Mesenchymal stem cell (in vitro differentiated cells and primary cell): ENCODE measurements around the gene PRR20G.
"Not testable (repeated sequence)": the region's sequence is repeated elsewhere in the genome, so short reads cannot be mapped to it uniquely, and the experiment has no call there.

ENCODE experiments used
- DNase-seq: peaks from one replicate; pipeline ENCODE4 v3.0.0-alpha.2; 2013
- H2AFZ ChIP-seq: one replicate; pipeline ENCODE4 v1.6.1; 2013; ENCODE audit warnings: low read depth, mild to moderate bottlenecking, control low read depth, inconsistent platforms, low read length, moderate library complexity
- H2AK5ac ChIP-seq: 2 replicates; pipeline ENCODE4 v1.6.1; 2013; ENCODE audit warnings: low read length, moderate library complexity, mild to moderate bottlenecking, inconsistent platforms; ENCODE audit not compliant: severe bottlenecking
- H2BK120ac ChIP-seq: one replicate; pipeline ENCODE4 v1.6.1; 2013; ENCODE audit warnings: low read depth, mild to moderate bottlenecking, inconsistent platforms, low read length, moderate library complexity
- H2BK12ac ChIP-seq, 2 experiments: one replicate each; pipeline ENCODE4 v1.6.1; 2013; ENCODE audit warnings: inconsistent platforms in 2 of 2, low read length in 2 of 2, mild to moderate bottlenecking in 2 of 2, moderate library complexity in 2 of 2, control low read depth in 1 of 2
- H2BK15ac ChIP-seq: one replicate; pipeline ENCODE4 v1.6.1; 2013; ENCODE audit warnings: mild to moderate bottlenecking, low read depth, inconsistent platforms; ENCODE audit not compliant: poor library complexity, severe bottlenecking
- H2BK5ac ChIP-seq: 2 replicates; pipeline ENCODE4 v1.6.1; 2013; ENCODE audit warnings: low read depth, mild to moderate bottlenecking, low read length, control low read depth, inconsistent platforms; ENCODE audit not compliant: poor library complexity, severe bottlenecking
- H3K14ac ChIP-seq, 2 experiments: one replicate each; pipeline ENCODE4 v1.6.1; 2013; ENCODE audit warnings: inconsistent platforms in 2 of 2, low read length in 2 of 2, control low read depth in 1 of 2, mild to moderate bottlenecking in 1 of 2, moderate library complexity in 1 of 2
- H3K18ac ChIP-seq, 2 experiments: one replicate each; pipeline ENCODE4 v1.6.1; 2013; ENCODE audit warnings: inconsistent platforms in 2 of 2, low read length in 2 of 2, control low read depth in 1 of 2, low read depth in 1 of 2, mild to moderate bottlenecking in 1 of 2
- H3K23ac ChIP-seq, 2 experiments: one replicate each; pipeline ENCODE4 v1.6.1; 2013; ENCODE audit warnings: inconsistent platforms in 2 of 2, low read length in 2 of 2, mild to moderate bottlenecking in 2 of 2, moderate library complexity in 2 of 2, control low read depth in 1 of 2
- H3K27ac ChIP-seq: 2 replicates; pipeline ENCODE4 v1.5.1; 2013; ENCODE audit warnings: mild to moderate bottlenecking, moderate library complexity, low read length, control low read depth, inconsistent platforms; ENCODE audit not compliant: poor library complexity, severe bottlenecking
- H3K27me3 ChIP-seq, 2 experiments: 2 replicates each; pipeline versions ENCODE4 v1.6.1 to v1.7.0; 2013; ENCODE audit warnings: low read length in 2 of 2, mild to moderate bottlenecking in 2 of 2, moderate library complexity in 2 of 2, control low read depth in 1 of 2, inconsistent platforms in 1 of 2; ENCODE audit not compliant: control insufficient read depth in 1 of 2, insufficient read depth in 1 of 2
- H3K36me3 ChIP-seq, 2 experiments: 2 replicates each; pipeline versions ENCODE4 v1.6.1 to v1.7.0; 2013; ENCODE audit warnings: low read length in 2 of 2, control low read depth in 1 of 2, inconsistent platforms in 1 of 2, low read depth in 1 of 2, mild to moderate bottlenecking in 1 of 2; ENCODE audit not compliant: insufficient read depth in 2 of 2, control insufficient read depth in 1 of 2
- H3K4ac ChIP-seq, 2 experiments: one replicate each; pipeline ENCODE4 v1.6.1; 2013; ENCODE audit warnings: inconsistent platforms in 2 of 2, low read length in 2 of 2, mild to moderate bottlenecking in 2 of 2, moderate library complexity in 2 of 2, control low read depth in 1 of 2, low read depth in 1 of 2
- H3K4me1 ChIP-seq: 2 replicates; pipeline ENCODE4 v1.6.1; 2013; ENCODE audit warnings: low read depth, low read length, control low read depth; ENCODE audit not compliant: control insufficient read depth, insufficient read depth
- H3K4me2 ChIP-seq: 2 replicates; pipeline ENCODE4 v1.6.1; 2013; ENCODE audit warnings: low read length, mild to moderate bottlenecking, inconsistent platforms; ENCODE audit not compliant: poor library complexity, severe bottlenecking
- H3K4me3 ChIP-seq, 2 experiments: 2 replicates each; pipeline versions ENCODE4 v1.5.1 to v1.7.0; 2013; ENCODE audit warnings: low read length in 2 of 2, mild to moderate bottlenecking in 2 of 2, control low read depth in 1 of 2, low read depth in 1 of 2; ENCODE audit not compliant: insufficient read depth in 1 of 2
- H3K79me1 ChIP-seq: replicated peaks from 2 replicates; pipeline ENCODE4 v1.6.1; 2013; ENCODE audit warnings: mild to moderate bottlenecking, control low read depth, low read length, inconsistent platforms; ENCODE audit not compliant: poor library complexity, severe bottlenecking
- H3K9ac ChIP-seq: 2 replicates; pipeline ENCODE4 v1.7.0; 2013; ENCODE audit warnings: mild to moderate bottlenecking, low read length, moderate library complexity
- H3K9me3 ChIP-seq: 2 replicates; pipeline ENCODE4 v1.7.0; 2013; ENCODE audit warnings: mild to moderate bottlenecking, low read length; ENCODE audit not compliant: control insufficient read depth
- H4K8ac ChIP-seq: one replicate; pipeline ENCODE4 v1.6.1; 2013; ENCODE audit warnings: inconsistent platforms, mild to moderate bottlenecking, low read length, moderate library complexity
- H4K91ac ChIP-seq: one replicate; pipeline ENCODE4 v1.6.1; 2013; ENCODE audit warnings: mild to moderate bottlenecking, low read length, inconsistent platforms
- WGBS: methylation state at CpG from one replicate; pipeline ENCODE4 v1.1.7; 2013; ENCODE audit warnings: mixed read lengths; 5-methylcytosine and 5-hydroxymethylcytosine counted together

Gene PRR20G

DNA sequence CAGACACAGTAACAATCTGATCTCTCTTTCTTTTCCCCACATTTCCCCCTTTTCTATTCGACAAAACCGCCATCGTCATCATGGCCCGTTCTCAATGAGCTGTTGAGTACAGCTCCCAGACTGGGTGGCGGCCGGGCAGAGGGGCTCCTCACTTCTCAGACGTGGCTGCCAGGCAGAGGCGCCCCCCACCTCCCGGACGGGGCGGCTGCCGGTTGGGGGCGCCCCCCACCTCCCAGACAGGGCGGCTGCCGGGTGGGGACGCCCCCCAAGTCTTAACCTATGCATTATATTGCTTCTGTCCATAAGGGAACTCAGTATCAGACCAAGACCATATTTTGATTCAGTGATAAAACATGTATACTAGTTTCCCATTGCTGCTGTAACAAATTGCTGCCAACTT lies 5.8 kb upstream of the PRR20G start:
- not testable (repeated sequence) for H2AK5ac ChIP-seq, H3K36me3 ChIP-seq, H3K27ac ChIP-seq, H3K23ac ChIP-seq, H3K14ac ChIP-seq, H2BK15ac ChIP-seq, H3K4ac ChIP-seq, H4K8ac ChIP-seq, H3K4me2 ChIP-seq, H2BK12ac ChIP-seq, H3K79me1 ChIP-seq, H3K9me3 ChIP-seq, H3K18ac ChIP-seq, H2BK120ac ChIP-seq, H4K91ac ChIP-seq, H2BK5ac ChIP-seq, H3K4me3 ChIP-seq, H3K9ac ChIP-seq, H3K4me1 ChIP-seq, DNase-seq, H2AFZ ChIP-seq
- peaks cover 4 to 25% of the 10 kb centered on the region in 2 experiments for H3K27me3 ChIP-seq
- 93% methylated on average over 9 of the region's 16 CpGs for WGBS

DNA sequence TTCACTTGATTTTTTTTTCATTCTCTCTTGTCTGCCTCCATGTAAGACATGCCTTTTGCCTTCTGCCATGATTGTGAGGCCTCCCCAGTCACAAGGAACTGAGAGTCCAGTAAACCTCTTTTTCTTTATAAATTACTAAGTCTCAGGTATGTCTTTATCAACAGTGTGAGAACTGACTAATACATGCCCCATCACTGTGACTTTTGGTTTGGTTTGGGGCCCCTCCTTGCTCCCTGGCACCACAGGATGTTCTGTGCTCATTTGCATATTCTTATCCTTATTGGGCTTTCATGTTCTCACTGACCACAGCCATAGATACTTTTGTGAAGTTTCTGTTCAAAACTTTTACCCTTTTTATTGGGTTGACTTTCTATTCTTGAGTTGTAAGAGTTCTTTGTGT lies 3.8 kb upstream of the PRR20G start:
- no peak overlapping the region for H3K23ac ChIP-seq
- no peak overlapping the region for H2AK5ac ChIP-seq
- no peak for DNase-seq
- H3K4ac ChIP-seq = no peak overlapping the region
- H3K36me3 ChIP-seq = no peaks in the 10 kb centered on the region
- H2BK120ac ChIP-seq = no peak overlapping the region
- H3K4me3 ChIP-seq = no peak overlapping the region
- no peak overlapping the region for H2BK12ac ChIP-seq
- H3K79me1 ChIP-seq = no peaks in the 10 kb centered on the region
- H3K9me3 ChIP-seq = no peaks in the 10 kb centered on the region
- no peak overlapping the region for H3K4me2 ChIP-seq
- H3K9ac ChIP-seq = no peak overlapping the region
- peaks cover 2% of the 10 kb centered on the region for H3K4me1 ChIP-seq
- no peak overlapping the region for H3K14ac ChIP-seq
- H2BK5ac ChIP-seq = no peak overlapping the region
- H2AFZ ChIP-seq = no peak overlapping the region
- no peak overlapping the region for H4K91ac ChIP-seq
- H3K18ac ChIP-seq = no peak overlapping the region
- no peak overlapping the region for H2BK15ac ChIP-seq
- H3K27ac ChIP-seq = no peak overlapping the region
- peaks cover 4 to 18% of the 10 kb centered on the region in 2 experiments for H3K27me3 ChIP-seq
- no peak overlapping the region for H4K8ac ChIP-seq

DNA sequence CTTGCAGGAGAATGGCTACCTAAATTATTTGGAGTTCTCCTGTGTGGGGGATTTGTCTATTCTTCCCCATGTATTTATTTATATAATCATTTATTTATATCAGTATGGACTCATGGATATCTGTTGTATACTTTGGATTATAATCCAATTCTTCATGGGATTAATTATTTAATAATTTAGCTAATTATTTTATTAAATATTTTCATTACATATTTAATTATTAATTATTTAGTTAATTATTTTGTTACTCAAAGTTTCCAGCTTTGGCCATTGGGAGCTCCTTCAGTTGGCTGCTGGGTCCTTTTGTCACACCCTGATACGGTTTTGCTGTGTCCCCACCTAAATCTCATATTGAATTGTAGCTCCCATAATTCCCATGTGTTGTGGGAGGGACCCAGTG lies 3.3 kb upstream of the PRR20G start:
- no peak for DNase-seq
- no peak overlapping the region for H2AK5ac ChIP-seq
- H2BK5ac ChIP-seq = no peak overlapping the region
- peaks cover 4 to 17% of the 10 kb centered on the region in 2 experiments for H3K27me3 ChIP-seq
- no peak overlapping the region for H3K4me3 ChIP-seq
- no peak overlapping the region for H3K4ac ChIP-seq
- no peak overlapping the region for H3K4me2 ChIP-seq
- no peaks in the 10 kb centered on the region for H3K9me3 ChIP-seq
- no peak overlapping the region for H3K14ac ChIP-seq
- H3K36me3 ChIP-seq = no peaks in the 10 kb centered on the region
- H2BK120ac ChIP-seq = no peak overlapping the region
- WGBS = 40% methylated on average over 1 of the region's 1 CpG
- H2BK15ac ChIP-seq = no peak overlapping the region
- no peak overlapping the region for H3K27ac ChIP-seq
- H2AFZ ChIP-seq = no peak overlapping the region
- peaks cover 2% of the 10 kb centered on the region for H3K4me1 ChIP-seq
- no peak overlapping the region for H3K9ac ChIP-seq
- H3K18ac ChIP-seq = no peak overlapping the region
- no peak overlapping the region for H3K23ac ChIP-seq
- no peak overlapping the region for H2BK12ac ChIP-seq
- no peaks in the 10 kb centered on the region for H3K79me1 ChIP-seq
- no peak overlapping the region for H4K8ac ChIP-seq
- H4K91ac ChIP-seq = no peak overlapping the region

- Histone ChIP-seq H3K4me2 (no peak overlapping the region), H3K18ac (no peak overlapping the region), H3K27me3 (peaks cover 3 to 7% of the 10 kb centered on the region in 2 experiments), H2AK5ac (no peak overlapping the region), H3K14ac (no peak overlapping the region), H3K4me1 (peaks cover 2% of the 10 kb centered on the region), H3K36me3 (no peaks in the 10 kb centered on the region), H2BK5ac (no peak overlapping the region), H3K9ac (no peak overlapping the region), H2BK15ac (no peak overlapping the region), H3K9me3 (no peaks in the 10 kb centered on the region), H2BK120ac (no peak overlapping the region), H2BK12ac (no peak overlapping the region), H3K4ac (no peak overlapping the region), H3K23ac (no peak overlapping the region), H2AFZ (no peak overlapping the region), H4K8ac (no peak overlapping the region), H3K4me3 (no peak overlapping the region), H4K91ac (no peak overlapping the region), H3K27ac (no peak overlapping the region), H3K79me1 (no peaks in the 10 kb centered on the region)
- DNase-seq = no peak
- 89% methylated on average over 1 of the region's 4 CpGs for WGBS
Observed at GRCh38 chr3:127289706-127290575, 2.1 kb upstream of the PRR20G start.
